ENCODE measurements around the gene ADAM12.

ADAM12 gene

DNA sequence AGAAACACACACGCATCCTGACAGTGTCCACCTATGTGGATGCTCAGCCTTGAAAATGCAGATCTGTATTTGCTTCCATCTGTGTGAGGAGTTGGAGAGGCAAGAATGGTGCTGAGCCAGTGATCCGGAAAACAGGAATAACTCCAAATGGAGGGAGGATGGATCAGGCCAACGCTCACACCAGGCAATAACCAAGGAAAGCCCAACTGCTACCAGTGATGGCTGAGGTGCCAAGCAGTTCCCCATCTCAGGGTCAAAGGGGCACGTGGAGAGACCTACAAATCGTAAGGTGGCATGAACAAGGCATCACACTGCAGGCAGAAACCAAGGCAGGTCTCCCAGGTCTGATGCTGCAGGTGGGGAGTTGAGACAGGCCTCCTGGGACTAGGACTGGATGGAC lies 153.6 kb downstream of the ADAM12 start:
- DNase-seq (ENCODE audit: low read depth in 2 of 2): no peak

DNA sequence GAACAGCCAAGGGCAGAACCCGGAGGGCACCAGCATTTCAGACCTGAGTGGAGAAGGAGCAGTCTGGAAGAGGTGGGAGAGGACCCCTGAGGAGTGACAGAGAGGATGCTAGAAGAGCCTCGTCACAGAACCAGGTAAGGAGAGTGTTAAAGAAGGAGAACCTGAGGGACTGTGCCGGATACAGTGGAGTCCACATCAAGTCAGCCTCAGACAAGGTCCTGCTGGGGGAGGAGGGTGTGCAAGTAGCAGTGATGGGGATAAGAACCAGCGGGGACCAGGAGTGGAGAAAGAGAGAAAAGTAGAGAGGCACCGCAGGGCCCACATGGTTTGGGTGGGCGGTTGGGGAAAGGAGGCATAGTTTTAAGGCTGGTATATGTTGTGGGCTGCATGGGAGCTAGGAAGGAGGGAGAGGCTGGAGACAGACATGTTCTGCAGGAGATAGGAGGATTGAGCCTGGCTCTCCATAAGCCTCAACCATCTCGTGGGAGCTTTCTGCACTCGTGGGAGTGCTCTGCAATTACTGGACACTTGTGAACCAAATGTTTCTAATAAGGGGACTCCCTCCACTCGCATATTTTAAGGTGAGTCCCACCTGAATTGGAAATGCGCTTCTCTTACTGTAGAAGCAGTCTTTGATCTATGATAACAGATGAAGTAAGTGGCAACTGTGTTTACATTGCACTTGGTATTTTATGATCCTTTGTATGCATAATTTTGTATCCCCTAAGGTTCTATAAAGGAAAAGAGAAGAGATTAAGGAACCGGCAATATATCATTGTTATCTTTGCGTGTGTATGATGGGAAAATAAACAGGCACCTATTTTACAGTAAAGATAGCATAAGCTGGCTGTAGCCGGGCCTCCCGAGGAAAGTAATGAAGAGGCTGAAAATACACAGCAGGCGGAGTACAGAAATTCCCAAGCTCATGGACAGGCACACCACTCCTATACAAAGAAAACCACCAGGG lies 154.8 kb downstream of the ADAM12 start:
- DNase-seq (ENCODE audit: low read depth in 2 of 2): no peak

DNA sequence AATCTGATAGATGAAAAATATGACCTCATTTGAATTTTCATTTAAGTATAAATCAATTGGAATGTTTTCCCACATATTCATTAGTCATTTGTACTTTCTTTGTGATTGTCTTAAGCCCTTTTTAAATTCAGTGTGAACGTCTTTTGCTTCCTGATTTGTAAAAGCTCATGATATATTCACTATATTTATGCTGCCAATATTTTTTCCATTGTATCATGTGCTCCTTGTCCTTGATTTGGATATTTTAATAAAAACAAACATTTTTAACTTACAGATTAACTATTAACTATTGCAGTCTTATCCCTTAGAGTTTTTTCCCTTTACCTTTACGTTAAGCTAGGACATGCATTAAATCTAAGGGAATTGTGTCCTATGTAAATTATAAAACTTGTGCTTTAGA lies 157.7 kb downstream of the ADAM12 start:
- DNase-seq (ENCODE audit: low read depth in 2 of 2): no peak

DNA sequence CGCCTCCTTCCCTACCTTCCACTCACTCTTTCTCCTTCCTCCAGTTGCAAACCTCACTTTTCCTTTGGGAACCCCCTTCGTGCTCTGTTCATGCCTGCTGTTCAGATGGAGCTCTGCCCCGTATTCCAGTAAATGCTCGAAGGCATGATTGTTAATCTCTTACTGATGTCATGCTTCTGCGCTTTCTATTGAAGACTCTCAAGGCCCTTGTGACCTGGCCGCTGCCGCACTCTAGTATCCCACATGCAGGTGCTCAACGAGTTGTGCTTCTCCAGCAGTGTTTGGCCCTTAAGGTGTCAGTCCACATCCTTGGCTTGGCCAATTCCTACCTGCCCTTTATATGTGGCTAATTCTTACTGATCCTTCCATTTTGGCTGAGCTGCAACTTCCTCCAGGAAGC lies 158.6 kb downstream of the ADAM12 start:
- no peak for DNase-seq (ENCODE audit: low read depth in 2 of 2)

DNA sequence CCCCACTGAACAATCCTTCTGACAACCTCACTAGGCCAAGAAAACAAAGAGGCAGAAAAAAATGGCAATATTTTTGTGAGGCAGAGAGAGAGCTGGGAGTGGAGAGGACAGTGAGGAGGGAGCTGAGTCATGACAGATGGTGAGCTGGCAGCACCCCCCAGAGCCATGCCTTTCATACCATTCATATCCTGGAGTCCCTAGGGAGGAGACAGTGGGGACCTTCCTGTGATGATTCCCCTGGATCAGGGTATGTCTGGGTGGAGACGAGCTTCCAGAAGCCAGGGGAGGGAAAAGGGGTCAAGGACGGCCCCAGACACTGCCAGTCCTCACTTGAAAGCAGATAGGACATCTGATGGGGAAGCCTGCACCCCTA lies 160.5 kb downstream of the ADAM12 start:
- no peak for DNase-seq (ENCODE audit: low read depth in 2 of 2)

DNA sequence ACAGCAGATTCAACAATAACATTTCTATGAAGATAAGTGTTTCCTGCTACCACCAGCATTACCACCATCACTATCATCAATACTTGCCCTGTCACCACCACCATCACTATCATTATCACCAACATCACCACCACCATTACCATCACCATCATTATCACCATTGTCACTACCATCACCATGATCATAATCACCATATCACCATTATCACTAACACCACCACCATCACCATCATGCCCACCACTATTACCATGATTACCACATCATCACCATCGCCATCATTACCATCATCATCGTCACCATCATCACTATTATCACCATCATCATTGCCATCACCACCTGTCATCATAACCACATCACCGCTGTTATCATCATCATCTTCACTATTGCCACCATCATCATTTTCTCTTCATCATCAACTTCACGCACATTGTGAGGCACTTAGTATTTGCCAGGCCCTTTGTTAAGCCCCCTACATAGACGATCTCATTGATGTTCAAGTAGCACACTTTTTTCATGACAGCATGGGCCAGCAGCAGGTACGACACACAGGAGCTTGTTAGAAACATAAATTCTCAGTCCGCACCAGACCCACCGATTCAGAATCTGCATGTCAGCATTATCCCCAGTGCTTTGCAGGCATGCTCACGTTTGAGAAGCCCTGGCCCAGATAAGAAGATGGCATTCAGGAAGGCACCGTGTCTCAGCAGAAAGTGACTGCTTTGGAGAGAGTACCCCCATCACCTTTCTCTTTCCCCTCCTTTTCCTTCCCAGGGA lies 161.1 kb downstream of the ADAM12 start:
- DNase-seq (ENCODE audit: low read depth in 2 of 2): no peak

DNA sequence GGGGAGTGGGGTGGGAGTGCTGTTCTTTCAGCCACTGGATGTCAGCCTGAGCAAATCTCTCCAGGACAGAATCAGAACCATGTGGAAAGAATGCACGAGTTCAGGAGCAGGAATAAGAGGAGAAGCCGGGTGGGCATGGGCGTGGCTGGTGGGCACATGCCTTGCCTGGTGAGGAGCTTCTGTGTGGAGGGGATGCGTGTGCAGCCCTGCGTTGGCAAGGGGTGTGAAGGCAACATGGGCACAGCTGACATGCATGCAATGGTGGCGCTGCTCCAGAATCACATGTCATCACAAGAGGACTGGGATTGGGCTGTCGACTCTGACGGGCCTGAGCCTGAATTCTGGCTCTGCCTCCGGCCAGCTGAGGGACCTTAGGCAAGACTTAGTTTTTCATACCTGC lies 162.1 kb downstream of the ADAM12 start:
- DNase-seq (ENCODE audit: low read depth in 2 of 2): no peak

DNA sequence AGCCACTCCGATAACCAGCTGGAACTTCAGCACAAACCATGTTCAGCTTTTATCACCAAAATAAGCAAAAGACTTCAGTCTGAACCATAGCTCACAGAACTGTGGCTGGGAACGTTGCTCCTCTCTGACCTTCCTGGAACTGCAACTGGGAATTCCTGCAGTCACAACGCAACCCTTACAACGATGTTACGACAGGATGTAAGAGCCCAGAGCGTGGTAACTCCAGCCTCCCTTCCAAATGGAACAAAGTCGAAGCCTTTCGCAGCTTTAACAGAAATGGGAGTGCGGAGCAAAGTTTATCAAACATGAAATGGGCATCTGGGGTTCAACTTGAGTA lies 162.6 kb downstream of the ADAM12 start:
- DNase-seq (ENCODE audit: low read depth in 2 of 2): no peak

DNA sequence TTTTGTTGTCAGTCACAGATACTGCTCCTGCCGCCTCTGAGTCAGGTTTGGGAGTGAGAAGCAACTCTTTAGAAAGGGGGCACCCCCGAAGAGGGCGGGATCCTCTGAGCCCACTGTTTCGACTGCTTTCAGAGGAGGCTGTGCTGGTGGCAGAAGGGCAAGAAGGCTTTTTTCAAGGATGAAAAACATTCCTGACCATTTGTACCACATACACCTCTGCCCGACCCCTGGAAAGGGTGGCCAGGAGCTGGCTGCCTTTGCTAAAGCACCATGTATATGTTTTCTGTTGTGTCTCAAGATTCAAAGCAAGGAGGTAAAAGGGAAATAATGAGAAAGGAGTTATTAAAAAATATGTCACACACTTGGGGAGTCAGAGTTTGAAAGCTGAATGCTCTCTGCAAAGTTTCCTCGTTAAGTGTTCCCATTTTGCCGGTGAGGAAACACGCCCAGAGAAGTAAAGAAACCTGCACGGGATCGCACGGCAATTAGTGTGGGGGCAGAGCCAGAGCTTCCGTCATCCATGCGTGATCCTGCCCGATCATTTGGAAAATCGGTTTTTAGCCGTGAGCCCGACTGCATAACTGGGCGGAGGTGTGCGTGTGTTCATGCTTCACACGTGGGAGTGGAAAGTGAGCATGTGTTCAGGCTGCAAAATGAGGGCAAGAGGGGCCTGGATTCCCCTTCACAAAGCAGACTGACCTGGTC lies 163.2 kb downstream of the ADAM12 start:
- no peak for DNase-seq (ENCODE audit: low read depth in 2 of 2)

DNA sequence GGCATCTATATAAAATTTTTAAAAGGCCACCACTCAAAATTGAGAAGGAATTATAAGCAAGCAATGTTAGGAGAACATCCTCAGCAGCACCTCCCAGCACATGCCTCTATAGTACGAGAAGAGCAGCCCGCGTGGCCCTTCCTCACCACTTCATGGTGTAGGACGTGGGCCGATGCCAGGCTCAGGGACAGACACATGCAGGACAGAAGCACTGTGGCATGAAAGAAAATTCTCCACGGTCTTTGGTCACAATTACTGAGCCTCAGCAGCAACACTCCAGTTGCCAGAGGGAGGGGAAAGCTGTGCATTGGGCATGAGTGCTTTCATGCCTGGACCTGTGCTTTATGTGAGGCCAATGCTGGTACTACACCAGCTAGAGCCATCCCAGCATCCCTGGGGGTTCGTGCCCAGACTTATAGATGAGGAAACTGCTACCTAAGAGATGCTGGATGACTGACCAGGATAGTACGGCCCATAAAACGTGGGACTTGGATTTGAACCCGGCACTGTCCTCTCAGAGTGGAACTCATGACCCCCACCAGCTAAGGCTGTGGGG lies 164.7 kb downstream of the ADAM12 start:
- DNase-seq (ENCODE audit: low read depth in 2 of 2): no peak

DNA sequence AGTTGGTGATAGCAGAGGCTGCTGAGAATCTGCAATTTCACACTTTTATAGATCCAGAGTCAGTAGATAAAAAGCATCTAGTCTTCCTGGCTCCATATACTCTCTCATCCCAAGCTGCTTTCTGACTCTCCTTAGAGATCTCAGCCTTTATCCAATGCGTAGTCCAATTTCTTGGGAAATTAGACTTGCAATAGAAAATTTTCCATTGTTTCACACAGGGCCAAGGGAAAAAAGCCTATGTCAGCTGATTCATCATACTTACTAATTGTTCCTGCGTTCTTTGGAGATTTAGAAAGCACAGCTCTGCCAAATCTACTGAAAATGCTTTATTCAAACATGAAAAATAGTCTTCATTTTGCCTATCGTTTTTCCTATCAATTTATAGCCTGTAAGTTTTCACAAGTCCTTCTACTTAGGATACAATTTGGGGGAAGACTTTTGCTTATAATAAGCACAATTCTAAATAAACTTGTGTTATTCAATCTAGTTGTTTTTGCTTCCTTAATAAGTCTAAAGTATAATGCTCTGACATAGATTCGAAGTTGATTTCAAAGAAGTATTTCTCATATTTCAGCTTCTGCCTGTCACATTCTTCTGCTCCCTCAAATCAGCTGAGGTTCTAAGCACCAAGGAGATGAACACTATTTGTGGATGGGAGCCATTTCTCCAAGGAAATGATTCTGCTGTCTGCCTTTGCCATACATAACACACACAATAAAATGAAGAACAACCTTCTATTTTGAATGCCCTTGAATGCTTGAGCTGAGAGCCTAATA lies 165.4 kb downstream of the ADAM12 start:
- DNase-seq (ENCODE audit: low read depth in 2 of 2): no peak

DNA sequence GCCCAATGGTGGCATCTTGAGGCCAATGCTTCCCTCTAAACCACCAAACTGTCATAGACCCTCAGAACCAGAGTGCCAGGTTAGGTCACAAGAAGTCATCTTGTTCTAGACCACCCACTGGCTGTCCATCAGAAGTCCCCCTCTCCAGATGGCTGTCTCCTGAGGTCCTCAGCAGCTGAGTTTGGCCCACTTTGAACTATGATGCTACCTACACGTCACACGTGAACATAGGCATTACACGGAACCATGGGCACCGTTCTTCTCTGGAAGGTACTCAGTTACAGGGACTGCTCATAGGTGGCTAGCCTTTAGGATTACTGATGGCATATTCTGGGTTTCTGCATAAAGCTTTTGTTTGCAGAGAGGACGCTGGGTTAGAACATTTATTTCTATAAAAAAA lies 166.4 kb downstream of the ADAM12 start:
- no peak for DNase-seq (ENCODE audit: low read depth in 2 of 2)

DNA sequence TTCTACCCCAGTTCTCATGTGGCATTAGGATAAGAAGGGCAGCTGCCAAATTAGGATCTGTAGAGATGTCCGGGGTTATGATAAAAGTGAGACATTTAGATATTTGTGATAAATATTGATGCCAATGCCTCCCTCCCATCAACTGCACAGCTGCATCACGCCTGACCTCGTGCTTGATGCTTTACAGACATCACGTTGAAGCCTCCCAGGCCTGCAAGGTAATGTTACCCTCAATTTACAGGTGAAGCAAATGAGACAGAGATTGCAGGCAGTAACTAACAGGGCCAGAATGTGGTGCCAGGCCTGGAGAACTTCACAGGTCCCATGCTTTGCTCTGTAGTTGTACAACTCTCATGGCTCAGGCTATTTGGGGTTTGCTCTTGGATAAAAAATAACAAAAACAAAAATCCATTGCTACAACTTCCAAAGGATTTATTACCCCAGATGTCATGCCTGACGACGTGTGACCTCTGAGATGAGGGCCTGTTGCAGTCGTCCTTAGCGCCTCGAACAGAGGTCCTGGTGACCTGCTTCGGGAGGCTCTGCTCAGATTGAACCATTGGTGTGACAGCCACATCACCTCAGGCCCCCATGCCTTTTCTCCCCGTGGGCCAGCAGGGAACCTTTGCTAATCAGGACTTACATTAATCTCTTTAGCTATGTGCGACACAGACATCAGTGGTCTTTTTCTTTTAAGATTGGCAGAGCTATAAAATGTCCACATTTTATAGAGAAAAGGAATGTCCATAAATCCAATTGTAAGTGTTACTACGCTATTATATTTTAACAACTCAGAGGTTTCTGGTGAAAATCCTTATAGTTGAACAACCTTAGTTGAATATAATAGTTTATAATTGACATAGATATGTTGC lies 169.3 kb downstream of the ADAM12 start:
- no peak for DNase-seq (ENCODE audit: low read depth in 2 of 2)

DNA sequence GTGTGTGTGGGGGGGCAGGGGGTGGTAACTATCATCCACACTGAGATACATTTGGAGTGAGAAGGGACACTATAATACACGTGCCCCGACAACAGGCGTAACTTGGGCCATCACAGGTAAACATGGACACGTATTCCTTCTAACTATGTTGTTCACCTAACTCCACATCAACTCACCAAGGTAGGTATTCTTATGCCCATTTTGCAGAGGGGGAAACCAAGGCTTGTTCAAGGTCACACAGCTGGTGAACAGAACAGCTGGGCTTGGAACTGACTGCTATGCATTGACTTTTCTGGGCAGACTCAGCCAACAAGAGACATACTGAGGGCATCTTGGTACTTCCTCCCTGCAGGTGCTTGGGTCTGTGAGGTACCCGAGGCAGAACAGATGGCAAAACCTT lies 170.1 kb downstream of the ADAM12 start:
- DNase-seq (ENCODE audit: low read depth in 2 of 2): no peak

DNA sequence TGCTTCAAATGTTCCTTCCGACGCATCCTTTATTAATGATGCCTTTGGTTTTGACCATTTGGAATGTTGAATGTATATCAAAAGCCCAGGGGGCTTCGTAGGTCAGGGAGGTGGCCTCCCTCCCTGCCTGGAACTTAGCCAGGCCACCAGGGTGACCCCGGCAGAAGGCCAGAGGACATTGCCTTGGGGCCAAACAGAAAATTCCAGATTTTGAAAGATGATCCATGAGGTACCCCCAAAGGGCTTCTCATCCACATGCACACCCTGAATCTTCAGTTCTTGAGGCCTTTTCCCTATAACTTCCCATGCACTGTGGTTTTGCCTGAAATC lies 171.7 kb downstream of the ADAM12 start:
- no peak for DNase-seq (ENCODE audit: low read depth in 2 of 2)

DNA sequence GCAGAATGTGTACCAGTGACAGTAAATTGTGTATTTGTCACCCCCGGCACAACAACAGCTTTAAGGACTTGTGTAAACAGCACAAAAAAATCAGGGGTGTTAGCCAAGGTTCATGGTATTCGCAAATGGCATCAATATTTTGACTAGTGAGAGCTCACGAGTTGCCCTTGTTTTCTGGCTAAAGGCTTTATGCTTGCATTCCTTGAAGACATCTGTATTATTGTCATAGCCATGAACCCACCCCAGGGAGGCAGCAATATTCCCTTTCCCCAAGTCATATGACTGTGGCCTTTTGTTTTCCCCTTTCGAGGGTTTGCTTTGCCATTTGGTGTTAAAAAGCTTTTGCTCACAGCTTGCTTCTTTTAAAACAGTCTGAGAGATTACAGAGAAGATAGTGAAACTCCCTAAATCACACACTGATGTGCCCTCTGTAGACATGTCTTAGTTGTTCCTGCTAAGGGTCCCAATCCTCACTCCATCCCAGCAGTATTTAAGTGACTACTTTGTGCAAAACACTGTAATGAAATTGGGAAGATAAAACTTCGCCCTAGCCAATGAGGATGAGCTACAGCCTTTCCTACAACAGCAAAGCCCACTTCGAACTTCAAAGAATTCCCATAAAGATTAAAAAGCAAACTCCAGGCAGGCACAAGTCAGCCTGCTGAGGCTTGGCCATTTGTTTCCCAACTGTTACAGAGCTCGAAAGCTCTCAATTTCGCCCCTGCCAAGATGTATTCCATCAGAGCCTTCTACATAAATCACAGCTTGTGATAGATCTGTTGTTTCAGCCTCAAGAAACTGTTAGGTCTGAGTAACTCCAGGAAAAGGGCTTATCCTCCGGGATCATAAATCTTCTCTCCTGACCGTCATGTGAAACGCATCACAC lies 172.3 kb downstream of the ADAM12 start:
- no peak for DNase-seq (ENCODE audit: low read depth in 2 of 2)

DNA sequence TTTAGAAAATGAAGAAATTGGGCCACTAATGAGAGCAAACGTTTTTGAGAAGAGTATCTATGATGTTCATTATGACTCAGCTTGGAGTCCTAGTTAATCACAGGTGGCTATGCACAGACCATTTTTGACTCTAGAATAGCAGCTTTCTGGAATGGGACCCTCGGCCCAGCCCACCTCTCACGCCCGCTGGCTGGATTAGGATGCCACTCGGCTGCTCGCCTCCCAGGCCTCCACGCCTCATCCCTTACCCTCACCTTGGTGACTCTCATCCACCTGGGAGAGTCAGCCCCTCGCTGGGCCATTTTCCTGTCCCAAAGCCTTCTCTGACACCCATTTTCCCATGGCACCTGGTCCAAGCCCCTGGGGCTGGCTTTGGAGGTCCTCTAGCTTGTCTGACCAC lies 173.6 kb downstream of the ADAM12 start:
- no peak for DNase-seq (ENCODE audit: low read depth in 2 of 2)

DNA sequence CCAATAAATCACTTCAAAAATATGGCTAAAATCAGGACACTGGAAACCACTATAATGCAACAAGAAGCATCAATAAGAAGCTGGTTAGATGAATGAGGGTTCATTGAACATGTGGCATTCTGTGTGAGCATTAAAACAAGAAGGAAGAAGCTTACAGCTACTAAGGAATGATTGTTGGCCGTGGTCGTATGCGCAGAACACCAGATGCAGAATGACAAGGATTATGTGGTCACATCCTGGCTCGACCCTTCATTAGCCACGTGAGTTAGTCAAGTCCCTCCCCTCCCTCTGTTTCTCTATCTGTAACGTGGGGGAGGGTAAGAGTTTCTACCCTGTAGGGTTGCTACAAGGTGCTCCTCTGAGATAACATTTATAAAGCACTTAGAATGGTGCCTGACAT lies 174.3 kb downstream of the ADAM12 start:
- no peak for DNase-seq (ENCODE audit: low read depth in 2 of 2)

DNA sequence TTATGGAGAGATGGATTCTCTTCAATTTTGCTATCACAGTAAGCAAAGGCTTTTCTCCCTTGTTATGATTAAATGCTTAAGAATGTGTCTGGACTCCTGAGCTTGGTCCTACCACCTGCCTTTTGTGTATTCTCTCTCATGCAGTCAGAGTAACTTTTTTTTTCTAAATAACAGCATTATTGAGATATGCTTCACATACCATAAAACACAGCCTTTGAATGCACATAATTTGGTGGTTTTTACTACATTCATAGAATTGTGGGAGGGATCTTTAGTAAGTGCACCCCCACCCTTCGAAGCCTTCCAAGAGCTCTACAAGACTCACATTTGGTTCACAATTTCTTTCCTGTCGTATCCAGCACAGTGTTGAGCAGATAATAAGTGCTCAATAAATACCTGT lies 175.5 kb downstream of the ADAM12 start:
- no peak for DNase-seq (ENCODE audit: low read depth in 2 of 2)

Measured in stimulated activated CD4-positive, alpha-beta T cell treated with anti-CD3 and anti-CD28 coated beads, Interleukin-1b, Interleukin-23, amount 100 ng/mL, for 4 hours (primary cell).